ENCODE measurements around the gene KCNQ1OT1. TPM values are rescaled to one million over a fixed set of nuclear protein-coding genes. Genes with fewer than 3 reads are reported as not detected.

Gene KCNQ1OT1
- total RNA-seq, 1 experiment from 2014 or later = 1.2 TPM

- H2BK20ac ChIP-seq (ENCODE audit: low read depth, low read length, poor library complexity, severe bottlenecking) = no peak overlapping the region
- H2BK15ac ChIP-seq (ENCODE audit: low read depth, low read length) = no peak overlapping the region
- DNase-seq = no peak
- Mint-ChIP-seq H3K4me1 (peaks cover 4 to 5% of the 10 kb centered on the region in 2 experiments; a peak in 2 of 4 replicates), H3K4me3 (no peak overlapping the region), H3K27me3 (ENCODE audit: low read depth) (peaks cover 97% of the 10 kb centered on the region), H3K27ac (no peak overlapping the region), H3K36me3 (ENCODE audit: insufficient read depth in 1 of 3, low read depth in 3 of 3) (no peaks in the 10 kb centered on the region), H3K9me3 (no peaks in the 10 kb centered on the region; a peak in 1 of 5 replicates)
- H3K23ac ChIP-seq (ENCODE audit: insufficient read length, low read depth, low read length) = no peak overlapping the region
- no peak overlapping the region for H2BK5ac ChIP-seq (ENCODE audit: insufficient read length, low read length)
- H3K23me2 ChIP-seq (ENCODE audit: insufficient read length, low read depth, low read length, poor library complexity, severe bottlenecking) = no peaks in the 10 kb centered on the region
- no peak overlapping the region for H2BK120ac ChIP-seq (ENCODE audit: low read depth, low read length, poor library complexity, severe bottlenecking)
- H2AFZ ChIP-seq (ENCODE audit: low read length) = no peak overlapping the region
- no peak overlapping the region for H2AK5ac ChIP-seq (ENCODE audit: insufficient read length, low read length)
- H4K5ac ChIP-seq (ENCODE audit: insufficient read length, low read depth, low read length) = no peak overlapping the region
- no peak for TF ChIP-seq CTCF (conservative IDR thresholded peaks at IDR 0.05)
- no peak overlapping the region for H3T11ph ChIP-seq (ENCODE audit: low read length)
- no peak overlapping the region for H3K9ac ChIP-seq (ENCODE audit: extremely low read depth, insufficient read length, low read length)
- H3K4me2 ChIP-seq (ENCODE audit: insufficient read depth, insufficient read length, low read length) = no peak overlapping the region
- no peak overlapping the region for H2BK12ac ChIP-seq (ENCODE audit: insufficient read length, low read depth, low read length)
- no peak overlapping the region for H3K56ac ChIP-seq (ENCODE audit: insufficient read length, low read depth, low read length)
- H3K18ac ChIP-seq (ENCODE audit: insufficient read length, low read depth, low read length) = no peak overlapping the region
- H4K8ac ChIP-seq (replicated peaks; ENCODE audit: insufficient read length, low read depth, low read length) = no peak overlapping the region
- no peaks in the 10 kb centered on the region for H3K79me2 ChIP-seq (ENCODE audit: insufficient read depth, low read length)
- no peaks in the 10 kb centered on the region; the same call in 1 of the 2 replicates for H3K27me3 ChIP-seq (ENCODE audit: insufficient read depth, low read length)
- no CpG with 5 or more reads among the region's 18 CpGs for WGBS (ENCODE audit: extremely low coverage, insufficient read length, low lambda C conversion rate)
- no peaks in the 10 kb centered on the region for H3K79me1 ChIP-seq (ENCODE audit: insufficient read depth, low read depth, low read length, poor library complexity, severe bottlenecking)
- H3K4me1 ChIP-seq (ENCODE audit: insufficient read depth, low read length) = no peaks in the 10 kb centered on the region
- H4K91ac ChIP-seq (ENCODE audit: insufficient read length, low read depth, low read length) = no peak overlapping the region
- H3K9me3 ChIP-seq (ENCODE audit: control insufficient read depth, low read depth, low read length) = no peaks in the 10 kb centered on the region
- H3K14ac ChIP-seq (ENCODE audit: insufficient read depth, low read length) = no peak overlapping the region
- H3K4ac ChIP-seq (ENCODE audit: low read depth, low read length) = no peak overlapping the region
- H4K20me1 ChIP-seq (ENCODE audit: control insufficient read depth, insufficient read depth, insufficient read length) = no peaks in the 10 kb centered on the region
- no peak overlapping the region for H3K27ac ChIP-seq (ENCODE audit: insufficient read length, low read depth, low read length)
Observed at GRCh38 chr11:2728663-2729332, 29.0 kb upstream of the KCNQ1OT1 start.
